ENCODE measurements around the gene FAM210A. TPM values are rescaled to one million over a fixed set of nuclear protein-coding genes. Genes with fewer than 3 reads are reported as not detected.

The FAM210A gene
- total and polyA plus RNA-seq, 2 of the 4 experiments (the other 2 are of a cell fraction) = 9.8 to 25.3 TPM

DNA sequence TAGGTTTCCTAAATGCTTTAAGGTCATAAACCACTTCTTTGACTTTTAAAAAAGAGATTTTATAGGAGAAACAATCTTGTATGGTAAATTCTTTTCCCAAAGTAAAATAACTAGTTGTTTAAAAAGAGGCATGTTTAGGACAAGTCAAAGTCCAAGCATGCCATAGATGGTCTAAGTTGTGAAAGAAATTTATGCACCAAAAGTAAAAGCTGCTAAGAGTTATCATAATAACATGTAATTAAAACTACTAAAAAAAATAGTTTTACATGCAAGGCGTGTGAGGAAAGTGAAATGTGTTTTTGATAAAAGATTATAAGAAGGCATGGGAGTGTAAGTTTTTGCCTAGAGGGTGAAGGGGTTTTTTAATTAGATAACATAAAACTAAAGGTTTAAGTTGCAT, 22.5 kb downstream of the FAM210A start:
- WGBS, 2 experiments (ENCODE audit: extremely low coverage in 2 of 2, insufficient read length in 1 of 2) = no CpG with 5 or more reads among the region's 1 CpG
- Histone ChIP-seq H2BK120ac (ENCODE audit: low read depth, low read length) (no peak overlapping the region), H3K9me1 (ENCODE audit: insufficient read depth, low read length) (no peaks in the 10 kb centered on the region), H3K4me1 (ENCODE audit: control insufficient read depth, insufficient read depth, low read length) (no peaks in the 10 kb centered on the region), H2AK9ac (replicated peaks; ENCODE audit: low read depth, low read length, poor library complexity) (no peak overlapping the region), H3K4me2 (ENCODE audit: low read depth, low read length) (no peak overlapping the region), H3K9me3 (ENCODE audit: control insufficient read depth, insufficient read depth, low read length) (peaks cover 8% of the 10 kb centered on the region), H3K79me1 (ENCODE audit: low read depth in 1 of 2, low read length in 2 of 2) (peaks cover 6 to 28% of the 10 kb centered on the region in 2 experiments), H3K27ac (ENCODE audit: insufficient read depth, low read length) (no peak overlapping the region), H2BK20ac (ENCODE audit: low read depth, low read length) (no peak overlapping the region), H2BK15ac (ENCODE audit: low read depth, low read length) (no peak overlapping the region), H3K9ac (ENCODE audit: low read depth, low read length) (no peak overlapping the region), H4K8ac (ENCODE audit: low read depth in 2 of 2, low read length in 2 of 2) (no peak overlapping the region), H3K4me3 (ENCODE audit: insufficient read depth, low read depth, low read length) (no peak overlapping the region), H3K36me3 (ENCODE audit: control insufficient read depth, insufficient read depth, low read length) (peaks cover 1% of the 10 kb centered on the region; the same call in 1 of the 2 replicates), H3K27me3 (ENCODE audit: control insufficient read depth, insufficient read depth, low read length) (no peaks in the 10 kb centered on the region), H4K20me1 (ENCODE audit: insufficient read depth, low read length) (no peaks in the 10 kb centered on the region; the same call in none of the 2 replicates), H3K14ac (replicated peaks; ENCODE audit: low read depth, low read length) (no peak overlapping the region), H2AK5ac (ENCODE audit: low read depth, low read length) (no peak overlapping the region), H3K4ac (ENCODE audit: low read depth, low read length) (no peak overlapping the region), H2BK5ac (ENCODE audit: low read depth, low read length, poor library complexity, severe bottlenecking) (no peak overlapping the region), H3K18ac (ENCODE audit: low read depth, low read length) (no peak overlapping the region), H4K91ac (ENCODE audit: insufficient read depth, low read depth, low read length) (no peak overlapping the region), H3K56ac (ENCODE audit: extremely low read depth, insufficient read depth, low read length) (no peak overlapping the region), H2AFZ (replicated peaks; ENCODE audit: low read length, poor library complexity) (no peak overlapping the region), H3K23ac (ENCODE audit: low read depth, low read length) (no peak overlapping the region), H4K5ac (ENCODE audit: low read depth, low read length) (no peak overlapping the region)
- no TSS peak for BruUV-seq (replicated peaks)
- ChIA-PET CTCF (no interaction called here), POLR2A (ENCODE audit: unreplicated experiment) (no interaction called here)
- TF ChIP-seq MAZ (IDR thresholded peaks at IDR 0.05; ENCODE audit: borderline replicate concordance, low read depth, low read length) = no peak
- no peak for TF ChIP-seq CHD1 (IDR thresholded peaks at IDR 0.05; ENCODE audit: low read depth, low read length)
- TF ChIP-seq MXI1 (IDR thresholded peaks at IDR 0.05; ENCODE audit: borderline replicate concordance, low read depth, low read length) = no peak
- TF ChIP-seq, protein P1, sequence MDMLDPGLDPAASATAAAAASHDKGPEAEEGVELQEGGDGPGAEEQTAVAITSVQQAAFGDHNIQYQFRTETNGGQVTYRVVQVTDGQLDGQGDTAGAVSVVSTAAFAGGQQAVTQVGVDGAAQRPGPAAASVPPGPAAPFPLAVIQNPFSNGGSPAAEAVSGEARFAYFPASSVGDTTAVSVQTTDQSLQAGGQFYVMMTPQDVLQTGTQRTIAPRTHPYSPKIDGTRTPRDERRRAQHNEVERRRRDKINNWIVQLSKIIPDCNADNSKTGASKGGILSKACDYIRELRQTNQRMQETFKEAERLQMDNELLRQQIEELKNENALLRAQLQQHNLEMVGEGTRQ (IDR thresholded peaks at IDR 0.05; ENCODE audit: low read depth, low read length) = no peak
- no peak for TF ChIP-seq BHLHE40 (IDR thresholded peaks at IDR 0.05; ENCODE audit: low read depth, low read length)
- TF ChIP-seq POLR2A (IDR thresholded peaks at IDR 0.05; ENCODE audit: low read depth, low read length) = no peak
- TF ChIP-seq NFE2L2 (IDR thresholded peaks at IDR 0.05; ENCODE audit: low read depth, low read length) = no peak
- TF ChIP-seq CEBPB (IDR thresholded peaks at IDR 0.05; ENCODE audit: low read depth, low read length) = no peak
- TF ChIP-seq MAFK (IDR thresholded peaks at IDR 0.05; ENCODE audit: low read depth, low read length) = no peak
- TF ChIP-seq RCOR1 (IDR thresholded peaks at IDR 0.05; ENCODE audit: insufficient replicate concordance, low read length) = no peak
- TF ChIP-seq RFX5 (IDR thresholded peaks at IDR 0.05; ENCODE audit: low read depth, low read length) = no peak
- TF ChIP-seq FOS (IDR thresholded peaks at IDR 0.05; ENCODE audit: low read depth, low read length) = no peak
- TF ChIP-seq, protein P2, sequence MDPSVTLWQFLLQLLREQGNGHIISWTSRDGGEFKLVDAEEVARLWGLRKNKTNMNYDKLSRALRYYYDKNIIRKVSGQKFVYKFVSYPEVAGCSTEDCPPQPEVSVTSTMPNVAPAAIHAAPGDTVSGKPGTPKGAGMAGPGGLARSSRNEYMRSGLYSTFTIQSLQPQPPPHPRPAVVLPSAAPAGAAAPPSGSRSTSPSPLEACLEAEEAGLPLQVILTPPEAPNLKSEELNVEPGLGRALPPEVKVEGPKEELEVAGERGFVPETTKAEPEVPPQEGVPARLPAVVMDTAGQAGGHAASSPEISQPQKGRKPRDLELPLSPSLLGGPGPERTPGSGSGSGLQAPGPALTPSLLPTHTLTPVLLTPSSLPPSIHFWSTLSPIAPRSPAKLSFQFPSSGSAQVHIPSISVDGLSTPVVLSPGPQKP (IDR thresholded peaks at IDR 0.05; ENCODE audit: borderline replicate concordance, low read depth, low read length) = no peak
- TF ChIP-seq RAD21 (IDR thresholded peaks at IDR 0.05; ENCODE audit: low read length) = no peak
- in situ Hi-C loops (cut with MboI; ENCODE audit: low sequenced_read_pairs) = no loop called here
- intact Hi-C loops (cut with micrococcal nuclease) = no loop called here
- dilution Hi-C loops (cut with HindIII; ENCODE audit: low sequenced_read_pairs, unreplicated experiment) = no loop called here
- DNase-seq (peak; percentile 16), ATAC-seq (ENCODE audit: low read depth) (no peak)

All from IMR-90 (cell line).